Mesenchymal stem cell (in vitro differentiated cells and primary cell): ENCODE data around the gene PI4KA.

Experiments
- DNase-seq: peaks from one replicate; pipeline ENCODE4 v3.0.0-alpha.2; 2013
- H2AFZ ChIP-seq: one replicate; pipeline ENCODE4 v1.6.1; 2013; ENCODE audit warnings: low read depth, mild to moderate bottlenecking, control low read depth, inconsistent platforms, low read length, moderate library complexity
- H2AK5ac ChIP-seq: 2 replicates; pipeline ENCODE4 v1.6.1; 2013; ENCODE audit warnings: low read length, moderate library complexity, mild to moderate bottlenecking, inconsistent platforms; ENCODE audit not compliant: severe bottlenecking
- H2BK120ac ChIP-seq: one replicate; pipeline ENCODE4 v1.6.1; 2013; ENCODE audit warnings: low read depth, mild to moderate bottlenecking, inconsistent platforms, low read length, moderate library complexity
- H2BK12ac ChIP-seq, 2 experiments: one replicate each; pipeline ENCODE4 v1.6.1; 2013; ENCODE audit warnings: inconsistent platforms in 2 of 2, low read length in 2 of 2, mild to moderate bottlenecking in 2 of 2, moderate library complexity in 2 of 2, control low read depth in 1 of 2
- H2BK15ac ChIP-seq: one replicate; pipeline ENCODE4 v1.6.1; 2013; ENCODE audit warnings: mild to moderate bottlenecking, low read depth, inconsistent platforms; ENCODE audit not compliant: poor library complexity, severe bottlenecking
- H2BK5ac ChIP-seq: 2 replicates; pipeline ENCODE4 v1.6.1; 2013; ENCODE audit warnings: low read depth, mild to moderate bottlenecking, low read length, control low read depth, inconsistent platforms; ENCODE audit not compliant: poor library complexity, severe bottlenecking
- H3K14ac ChIP-seq, 2 experiments: one replicate each; pipeline ENCODE4 v1.6.1; 2013; ENCODE audit warnings: inconsistent platforms in 2 of 2, low read length in 2 of 2, control low read depth in 1 of 2, mild to moderate bottlenecking in 1 of 2, moderate library complexity in 1 of 2
- H3K18ac ChIP-seq, 2 experiments: one replicate each; pipeline ENCODE4 v1.6.1; 2013; ENCODE audit warnings: inconsistent platforms in 2 of 2, low read length in 2 of 2, control low read depth in 1 of 2, low read depth in 1 of 2, mild to moderate bottlenecking in 1 of 2
- H3K23ac ChIP-seq, 2 experiments: one replicate each; pipeline ENCODE4 v1.6.1; 2013; ENCODE audit warnings: inconsistent platforms in 2 of 2, low read length in 2 of 2, mild to moderate bottlenecking in 2 of 2, moderate library complexity in 2 of 2, control low read depth in 1 of 2
- H3K27ac ChIP-seq: 2 replicates; pipeline ENCODE4 v1.5.1; 2013; ENCODE audit warnings: mild to moderate bottlenecking, moderate library complexity, low read length, control low read depth, inconsistent platforms; ENCODE audit not compliant: poor library complexity, severe bottlenecking
- H3K27me3 ChIP-seq, 2 experiments: 2 replicates each; pipeline versions ENCODE4 v1.6.1 to v1.7.0; 2013; ENCODE audit warnings: low read length in 2 of 2, mild to moderate bottlenecking in 2 of 2, moderate library complexity in 2 of 2, control low read depth in 1 of 2, inconsistent platforms in 1 of 2; ENCODE audit not compliant: control insufficient read depth in 1 of 2, insufficient read depth in 1 of 2
- H3K36me3 ChIP-seq, 2 experiments: 2 replicates each; pipeline versions ENCODE4 v1.6.1 to v1.7.0; 2013; ENCODE audit warnings: low read length in 2 of 2, control low read depth in 1 of 2, inconsistent platforms in 1 of 2, low read depth in 1 of 2, mild to moderate bottlenecking in 1 of 2; ENCODE audit not compliant: insufficient read depth in 2 of 2, control insufficient read depth in 1 of 2
- H3K4ac ChIP-seq, 2 experiments: one replicate each; pipeline ENCODE4 v1.6.1; 2013; ENCODE audit warnings: inconsistent platforms in 2 of 2, low read length in 2 of 2, mild to moderate bottlenecking in 2 of 2, moderate library complexity in 2 of 2, control low read depth in 1 of 2, low read depth in 1 of 2
- H3K4me1 ChIP-seq: 2 replicates; pipeline ENCODE4 v1.6.1; 2013; ENCODE audit warnings: low read depth, low read length, control low read depth; ENCODE audit not compliant: control insufficient read depth, insufficient read depth
- H3K4me2 ChIP-seq: 2 replicates; pipeline ENCODE4 v1.6.1; 2013; ENCODE audit warnings: low read length, mild to moderate bottlenecking, inconsistent platforms; ENCODE audit not compliant: poor library complexity, severe bottlenecking
- H3K4me3 ChIP-seq, 2 experiments: 2 replicates each; pipeline versions ENCODE4 v1.5.1 to v1.7.0; 2013; ENCODE audit warnings: low read length in 2 of 2, mild to moderate bottlenecking in 2 of 2, control low read depth in 1 of 2, low read depth in 1 of 2; ENCODE audit not compliant: insufficient read depth in 1 of 2
- H3K79me1 ChIP-seq: replicated peaks from 2 replicates; pipeline ENCODE4 v1.6.1; 2013; ENCODE audit warnings: mild to moderate bottlenecking, control low read depth, low read length, inconsistent platforms; ENCODE audit not compliant: poor library complexity, severe bottlenecking
- H3K9ac ChIP-seq: 2 replicates; pipeline ENCODE4 v1.7.0; 2013; ENCODE audit warnings: mild to moderate bottlenecking, low read length, moderate library complexity
- H3K9me3 ChIP-seq: 2 replicates; pipeline ENCODE4 v1.7.0; 2013; ENCODE audit warnings: mild to moderate bottlenecking, low read length; ENCODE audit not compliant: control insufficient read depth
- H4K8ac ChIP-seq: one replicate; pipeline ENCODE4 v1.6.1; 2013; ENCODE audit warnings: inconsistent platforms, mild to moderate bottlenecking, low read length, moderate library complexity
- H4K91ac ChIP-seq: one replicate; pipeline ENCODE4 v1.6.1; 2013; ENCODE audit warnings: mild to moderate bottlenecking, low read length, inconsistent platforms
- WGBS: methylation state at CpG from one replicate; pipeline ENCODE4 v1.1.7; 2013; ENCODE audit warnings: mixed read lengths; 5-methylcytosine and 5-hydroxymethylcytosine counted together

The PI4KA gene

DNA sequence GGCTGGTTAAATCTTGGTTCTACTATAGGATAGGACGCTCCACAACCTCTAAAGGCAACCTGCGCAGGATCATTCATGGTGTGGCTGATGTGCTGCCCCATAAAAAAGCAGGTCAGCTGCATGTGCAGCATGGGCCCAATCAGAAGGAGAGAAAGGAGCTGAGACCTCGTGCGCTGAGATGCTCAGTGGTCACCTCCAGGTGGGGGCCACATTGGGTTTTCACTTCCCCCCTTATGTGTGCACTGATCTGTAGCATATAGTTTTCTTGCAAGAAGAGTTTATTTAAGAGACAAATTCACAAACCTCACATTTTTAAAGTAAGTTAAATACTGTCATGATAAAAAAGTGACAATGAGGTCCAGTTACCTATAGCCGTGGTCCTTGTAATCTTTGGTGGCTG lies 60.4 kb downstream of the PI4KA start:
- Histone ChIP-seq H3K27ac (no peak overlapping the region), H3K14ac (no peak overlapping the region), H3K79me1 (peaks cover 2% of the 10 kb centered on the region), H3K36me3 (peaks cover 63 to 83% of the 10 kb centered on the region in 2 experiments), H3K4ac (no peak overlapping the region), H3K4me1 (no peaks in the 10 kb centered on the region), H4K8ac (no peak overlapping the region), H2BK15ac (no peak overlapping the region), H2BK12ac (no peak overlapping the region), H3K9me3 (no peaks in the 10 kb centered on the region), H3K9ac (no peak overlapping the region), H3K4me2 (no peak overlapping the region), H3K27me3 (no peaks in the 10 kb centered on the region), H2BK120ac (no peak overlapping the region), H2AK5ac (no peak overlapping the region), H3K23ac (no peak overlapping the region), H2AFZ (no peak overlapping the region), H3K18ac (no peak overlapping the region), H3K4me3 (no peak overlapping the region), H4K91ac (no peak overlapping the region), H2BK5ac (no peak overlapping the region)
- WGBS, result 81% methylated on average over 3 of the region's 5 CpGs
- DNase-seq, result no peak

DNA sequence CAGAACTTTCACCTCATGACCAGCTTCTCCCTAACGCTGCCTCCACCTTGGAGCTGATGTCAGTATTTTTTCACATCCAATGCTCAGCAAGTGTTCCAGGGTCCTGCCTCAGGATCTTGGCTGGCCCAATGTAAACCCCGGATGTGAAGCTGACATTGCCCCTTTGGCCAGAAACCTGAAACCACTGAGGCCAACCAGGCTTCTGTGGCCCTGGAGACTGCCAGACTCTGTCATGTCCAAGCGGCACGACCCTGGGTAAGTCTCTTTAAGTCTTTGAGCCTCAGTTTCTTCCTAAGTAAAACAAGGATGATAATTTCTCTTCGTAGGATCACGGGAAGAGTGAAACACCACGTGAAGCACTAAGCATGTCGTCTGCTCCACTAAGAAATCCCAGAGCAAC lies 61.9 kb downstream of the PI4KA start:
- no peak overlapping the region for H3K4me2 ChIP-seq
- H3K4me1 ChIP-seq, result no peaks in the 10 kb centered on the region

DNA sequence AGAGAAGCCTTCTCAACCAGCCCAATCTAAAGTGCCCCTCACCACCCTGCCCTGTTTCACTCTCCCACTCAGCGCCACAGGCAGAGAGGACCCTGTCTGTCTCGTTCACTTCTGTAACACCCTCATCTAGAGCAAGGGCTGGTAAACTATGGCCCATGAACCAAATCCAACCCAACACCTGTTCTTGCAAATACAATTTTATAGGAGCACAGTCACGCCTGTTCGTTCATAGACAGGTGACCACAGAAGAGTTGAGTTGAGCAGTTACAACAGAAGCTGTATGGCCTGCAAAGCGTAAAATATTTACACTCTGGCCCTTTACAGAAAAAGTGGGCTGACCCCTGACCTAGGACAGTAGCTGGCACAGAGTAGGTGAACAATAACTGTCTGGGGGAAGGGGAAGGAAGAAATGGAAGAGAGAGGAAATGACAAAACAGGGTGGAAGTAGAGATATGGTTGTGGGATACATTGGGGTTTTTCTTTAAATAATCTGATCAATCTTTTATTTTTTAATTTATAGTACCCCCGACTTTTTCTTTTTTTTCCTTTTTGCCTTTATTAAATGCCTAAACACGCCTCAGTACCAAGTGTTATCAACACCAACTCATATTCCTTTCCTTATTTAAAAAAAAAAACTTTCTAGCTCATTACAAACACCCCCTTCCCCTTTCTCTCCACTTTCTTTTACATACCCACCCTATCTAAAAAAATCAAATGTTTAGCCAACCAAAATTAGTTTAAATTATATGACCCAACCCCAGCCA lies 63.8 kb downstream of the PI4KA start:
- no peaks in the 10 kb centered on the region for H3K27me3 ChIP-seq
- H3K27ac ChIP-seq, result no peak overlapping the region
- no peak overlapping the region for H2AK5ac ChIP-seq
- WGBS, result 97% methylated on average over 7 of the region's 7 CpGs
- no peak overlapping the region for H2BK5ac ChIP-seq
- no peak overlapping the region for H3K9ac ChIP-seq
- H3K14ac ChIP-seq, result no peak overlapping the region
- no peak overlapping the region for H2AFZ ChIP-seq
- H3K4me2 ChIP-seq, result no peak overlapping the region
- no peaks in the 10 kb centered on the region for H3K4me1 ChIP-seq
- no peak overlapping the region for H3K23ac ChIP-seq
- H4K8ac ChIP-seq, result no peak overlapping the region
- H3K9me3 ChIP-seq, result no peaks in the 10 kb centered on the region
- H2BK120ac ChIP-seq, result no peak overlapping the region
- H3K79me1 ChIP-seq, result no peaks in the 10 kb centered on the region
- no peak overlapping the region for H3K4ac ChIP-seq
- no peak overlapping the region for H2BK12ac ChIP-seq
- no peak overlapping the region for H2BK15ac ChIP-seq
- H3K18ac ChIP-seq, result no peak overlapping the region
- H3K4me3 ChIP-seq, result no peak overlapping the region
- H3K36me3 ChIP-seq, result peaks cover 61 to 77% of the 10 kb centered on the region in 2 experiments
- no peak for DNase-seq
- no peak overlapping the region for H4K91ac ChIP-seq

More for the DNA sequence above, 61.9 kb downstream of the PI4KA start:
- Histone ChIP-seq H3K14ac (no peak overlapping the region), H4K8ac (no peak overlapping the region), H2BK12ac (no peak overlapping the region), H3K9ac (no peak overlapping the region), H2BK120ac (no peak overlapping the region), H2AK5ac (no peak overlapping the region), H3K27me3 (no peaks in the 10 kb centered on the region), H3K9me3 (no peaks in the 10 kb centered on the region), H3K4me3 (no peak overlapping the region), H2AFZ (no peak overlapping the region), H3K18ac (no peak overlapping the region), H3K36me3 (peaks cover 61 to 80% of the 10 kb centered on the region in 2 experiments), H2BK5ac (no peak overlapping the region), H3K27ac (no peak overlapping the region), H4K91ac (no peak overlapping the region), H3K4ac (no peak overlapping the region), H2BK15ac (no peak overlapping the region), H3K79me1 (no peaks in the 10 kb centered on the region), H3K23ac (no peak overlapping the region)
- no peak for DNase-seq
- 82% methylated on average over 8 of the region's 8 CpGs for WGBS

DNA sequence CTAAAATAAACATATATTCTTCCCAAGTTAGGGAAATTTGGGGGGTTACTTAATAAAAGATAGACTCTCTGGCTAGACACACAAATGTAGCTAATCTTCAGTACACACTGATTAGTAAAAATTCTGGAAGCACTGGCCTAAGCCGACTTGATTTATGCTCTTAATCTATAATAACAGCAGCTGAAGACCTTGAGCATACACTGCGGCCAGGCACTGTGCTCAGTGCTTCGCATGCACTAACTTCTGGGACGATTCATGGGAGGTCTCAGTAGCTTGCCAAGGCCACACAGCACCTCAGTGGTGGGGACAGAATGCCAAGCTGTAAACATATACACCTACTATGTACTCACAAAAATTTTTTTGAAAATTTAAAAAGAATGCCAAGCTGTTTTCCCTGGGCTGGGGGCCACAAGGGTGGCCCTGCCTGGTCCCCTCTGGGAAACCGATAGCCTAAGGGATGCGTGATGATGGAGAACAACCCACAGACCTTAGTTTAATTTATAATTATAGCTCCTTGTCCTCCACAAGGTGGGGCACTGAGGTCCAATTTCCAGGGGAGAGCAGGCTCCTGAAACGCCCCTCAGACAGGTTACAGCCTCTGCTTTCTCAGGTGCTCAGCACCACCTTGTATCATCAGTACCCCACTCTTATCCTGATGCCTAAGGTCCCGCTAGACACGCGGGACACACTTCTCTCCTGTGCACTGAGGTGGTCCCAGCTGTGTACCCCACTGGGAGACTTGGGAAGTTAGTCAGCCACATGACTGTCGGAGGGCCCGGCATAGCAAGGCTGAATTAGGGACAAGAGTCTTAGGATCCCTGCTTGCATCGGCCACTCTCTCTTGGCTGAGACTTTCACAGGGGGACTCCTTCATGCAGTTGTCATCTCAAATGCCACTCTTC lies 64.6 kb downstream of the PI4KA start:
- H2BK120ac ChIP-seq, result no peak overlapping the region
- no peak overlapping the region for H3K4me3 ChIP-seq
- H3K27me3 ChIP-seq, result no peaks in the 10 kb centered on the region
- H3K27ac ChIP-seq, result no peak overlapping the region
- H2BK5ac ChIP-seq, result no peak overlapping the region
- H2BK15ac ChIP-seq, result no peak overlapping the region
- no peak overlapping the region for H3K4ac ChIP-seq
- H3K79me1 ChIP-seq, result no peaks in the 10 kb centered on the region
- H2AFZ ChIP-seq, result no peak overlapping the region
- no peak overlapping the region for H4K8ac ChIP-seq
- no peak overlapping the region for H4K91ac ChIP-seq
- no peak overlapping the region for H3K14ac ChIP-seq
- H2AK5ac ChIP-seq, result no peak overlapping the region
- H3K4me1 ChIP-seq, result no peaks in the 10 kb centered on the region
- no peak overlapping the region for H2BK12ac ChIP-seq
- no peaks in the 10 kb centered on the region for H3K9me3 ChIP-seq
- no peak overlapping the region for H3K18ac ChIP-seq
- no peak overlapping the region for H3K23ac ChIP-seq
- no peak overlapping the region for H3K4me2 ChIP-seq
- no peak overlapping the region for H3K9ac ChIP-seq
- WGBS, result 89% methylated on average over 13 of the region's 13 CpGs
- peaks cover 55 to 74% of the 10 kb centered on the region in 2 experiments for H3K36me3 ChIP-seq
- no peak for DNase-seq
